Brain microvascular endothelial cell (primary cell): Measurements from ENCODE around the gene IL18R1.

ENCODE experiments used
- DNase-seq: peaks from one replicate; pipeline ENCODE4 v3.0.0-alpha.2; 2020
- H3K27ac ChIP-seq: fragments of 250-450 bp; sonication (Bioruptor Pico); 2 replicates; pipeline ENCODE4 v1.5.1; 2020; ENCODE audit warnings: mild to moderate bottlenecking, moderate library complexity
- H3K27me3 ChIP-seq: fragments of 250-450 bp; sonication (Bioruptor Pico); replicated peaks from 2 replicates; pipeline ENCODE4 v1.5.1; 2020; ENCODE audit warnings: mild to moderate bottlenecking
- H3K36me3 ChIP-seq: fragments of 250-450 bp; sonication (Bioruptor Pico); replicated peaks from 2 replicates; pipeline ENCODE4 v1.5.1; 2020; ENCODE audit warnings: mild to moderate bottlenecking
- H3K4me3 ChIP-seq: 2 replicates; pipeline ENCODE4 v1.5.1; 2011; ENCODE audit warnings: low read depth, mild to moderate bottlenecking, control low read depth, low read length, moderate library complexity
- in situ Hi-C: cut with HindIII; loops from 2 replicates; pipeline ENCODE4 v1.10.0; 2017; ENCODE audit warnings: low sequenced_read_pairs, low pct_ligation_motif_present
- TF ChIP-seq, protein P1 (sequence below): IDR thresholded peaks from 2 replicates; pipeline ENCODE4 v1.5.1; 2011; ENCODE audit warnings: low read depth, mild to moderate bottlenecking, moderate library complexity, low read length, control low read depth, inconsistent platforms; ENCODE audit errors: missing control alignments

Gene IL18R1

DNA sequence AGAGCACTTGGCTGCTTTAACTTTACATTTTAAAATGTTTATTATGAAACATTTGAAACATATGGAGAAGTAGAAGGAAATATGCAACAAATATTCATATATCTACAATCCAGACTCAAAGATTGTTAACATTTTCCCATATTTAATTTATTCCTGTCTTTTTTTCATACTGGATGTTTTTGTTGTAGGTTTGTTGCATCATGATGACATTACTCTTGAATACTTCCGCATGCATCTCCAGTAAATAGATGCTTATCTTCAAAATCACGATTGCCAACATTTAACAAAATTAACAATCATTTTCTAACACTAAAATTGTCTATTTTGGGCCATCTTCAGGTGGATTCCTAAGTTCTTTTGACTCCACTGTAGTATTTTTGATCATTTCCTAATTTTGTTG, 46.3 kb downstream of the IL18R1 start:
- DNase-seq, result no peak
- no peak overlapping the region for H3K4me3 ChIP-seq
- no peaks in the 10 kb centered on the region for H3K27me3 ChIP-seq
- TF ChIP-seq, protein P1, sequence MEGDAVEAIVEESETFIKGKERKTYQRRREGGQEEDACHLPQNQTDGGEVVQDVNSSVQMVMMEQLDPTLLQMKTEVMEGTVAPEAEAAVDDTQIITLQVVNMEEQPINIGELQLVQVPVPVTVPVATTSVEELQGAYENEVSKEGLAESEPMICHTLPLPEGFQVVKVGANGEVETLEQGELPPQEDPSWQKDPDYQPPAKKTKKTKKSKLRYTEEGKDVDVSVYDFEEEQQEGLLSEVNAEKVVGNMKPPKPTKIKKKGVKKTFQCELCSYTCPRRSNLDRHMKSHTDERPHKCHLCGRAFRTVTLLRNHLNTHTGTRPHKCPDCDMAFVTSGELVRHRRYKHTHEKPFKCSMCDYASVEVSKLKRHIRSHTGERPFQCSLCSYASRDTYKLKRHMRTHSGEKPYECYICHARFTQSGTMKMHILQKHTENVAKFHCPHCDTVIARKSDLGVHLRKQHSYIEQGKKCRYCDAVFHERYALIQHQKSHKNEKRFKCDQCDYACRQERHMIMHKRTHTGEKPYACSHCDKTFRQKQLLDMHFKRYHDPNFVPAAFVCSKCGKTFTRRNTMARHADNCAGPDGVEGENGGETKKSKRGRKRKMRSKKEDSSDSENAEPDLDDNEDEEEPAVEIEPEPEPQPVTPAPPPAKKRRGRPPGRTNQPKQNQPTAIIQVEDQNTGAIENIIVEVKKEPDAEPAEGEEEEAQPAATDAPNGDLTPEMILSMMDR, result no peak
- H3K36me3 ChIP-seq, result no peaks in the 10 kb centered on the region
- no peak overlapping the region for H3K27ac ChIP-seq
- in situ Hi-C loops, result no loop called here

DNA sequence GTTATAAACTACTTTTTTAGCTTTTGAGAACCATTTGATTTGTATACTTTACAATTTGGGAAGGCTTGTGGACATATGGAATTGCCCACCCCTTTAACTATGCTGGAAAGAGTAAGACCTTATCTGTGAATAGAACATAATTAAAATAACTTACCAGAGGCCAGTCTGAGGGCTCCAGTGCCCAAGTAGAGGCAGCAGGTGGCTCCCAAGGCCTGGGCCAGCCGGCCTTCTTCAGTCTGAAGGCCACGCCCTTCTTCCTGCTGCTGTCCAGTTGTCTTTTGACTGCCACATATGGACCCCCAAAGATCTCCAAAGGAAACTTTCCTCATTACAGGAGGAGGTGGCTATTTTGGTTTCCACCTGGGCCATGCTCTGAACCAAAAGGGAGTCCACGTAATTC, 55.4 kb downstream of the IL18R1 start:
- TF ChIP-seq, protein P1, result no peak
- no peak for DNase-seq
- no peaks in the 10 kb centered on the region for H3K36me3 ChIP-seq
- no peaks in the 10 kb centered on the region for H3K27me3 ChIP-seq
- in situ Hi-C loops, result no loop called here
- H3K27ac ChIP-seq, result no peak overlapping the region
- H3K4me3 ChIP-seq, result no peak overlapping the region

DNA sequence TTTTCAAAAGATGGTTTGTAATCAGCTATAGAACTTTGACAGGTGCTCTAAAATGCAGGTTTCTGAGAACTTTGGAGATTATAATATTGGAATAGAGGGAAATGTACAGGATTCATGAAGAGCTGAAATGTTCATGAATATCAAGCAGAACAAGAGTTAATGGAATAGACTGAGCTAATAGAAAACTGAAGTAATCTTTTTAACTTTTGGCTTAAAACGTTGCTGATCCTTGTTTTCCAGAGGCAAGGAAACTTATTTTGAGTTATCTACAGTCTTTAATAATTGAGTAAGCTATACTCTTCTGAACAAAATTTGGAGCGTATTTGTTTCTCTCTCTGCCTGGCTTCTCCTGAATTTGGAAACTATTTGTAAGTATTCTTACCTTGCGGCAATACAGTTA, 56.6 kb downstream of the IL18R1 start:
- in situ Hi-C loops, result no loop called here
- TF ChIP-seq, protein P1, result no peak
- Histone ChIP-seq H3K4me3 (no peak overlapping the region), H3K36me3 (no peaks in the 10 kb centered on the region), H3K27me3 (no peaks in the 10 kb centered on the region), H3K27ac (no peak overlapping the region)
- DNase-seq, result no peak

DNA sequence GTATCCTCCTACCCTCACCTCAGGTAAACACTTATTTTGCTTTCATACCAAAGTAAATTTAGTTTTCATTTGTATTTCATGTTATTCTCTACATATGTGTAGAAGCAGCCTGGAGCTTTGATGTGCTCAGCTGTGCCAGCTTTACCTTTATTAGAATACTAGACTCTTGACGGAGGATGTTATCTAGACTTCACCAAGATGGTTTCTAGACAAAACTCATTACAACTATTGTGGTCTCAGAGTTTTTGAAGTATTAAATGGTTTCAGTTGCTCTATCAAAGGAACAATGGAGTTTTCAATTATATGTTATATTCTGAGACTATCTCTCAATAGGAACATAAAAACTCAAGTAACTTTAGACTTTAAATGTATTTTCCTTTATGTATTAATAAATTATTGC, 62.4 kb downstream of the IL18R1 start:
- Histone ChIP-seq H3K27ac (no peak overlapping the region), H3K36me3 (no peaks in the 10 kb centered on the region), H3K27me3 (peaks cover 9% of the 10 kb centered on the region), H3K4me3 (no peak overlapping the region)
- DNase-seq, result no peak
- TF ChIP-seq, protein P1, result no peak
- in situ Hi-C loops, result no loop called here

DNA sequence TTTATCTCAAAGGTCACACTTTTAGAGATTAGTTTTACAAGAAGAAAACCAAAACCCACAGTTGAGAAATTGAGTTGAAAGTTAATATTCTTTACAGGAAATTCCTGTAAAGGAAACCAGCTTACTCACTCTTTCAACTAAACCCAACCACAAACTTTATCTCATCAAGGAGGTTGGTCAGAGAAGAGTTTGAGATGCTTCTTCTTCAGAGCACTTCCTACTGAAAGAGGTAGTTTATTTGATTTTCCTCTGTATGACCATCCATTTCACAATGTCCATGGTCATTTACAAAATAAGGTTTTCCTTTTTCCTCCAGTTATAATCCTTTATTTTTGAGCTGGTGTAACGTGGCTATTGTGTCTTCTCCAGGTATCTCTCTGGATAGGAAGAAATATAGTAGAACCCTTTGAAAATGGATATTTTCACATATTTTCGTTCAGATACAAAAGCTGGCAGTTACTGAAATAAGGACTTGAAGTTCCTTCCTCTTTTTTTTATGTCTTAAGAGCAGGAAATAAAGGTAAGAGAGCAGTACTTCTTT, 62.9 kb downstream of the IL18R1 start:
- TF ChIP-seq, protein P1, result no peak
- in situ Hi-C loops, result no loop called here
- Histone ChIP-seq H3K27ac (no peak overlapping the region), H3K27me3 (peaks cover 9% of the 10 kb centered on the region), H3K4me3 (no peak overlapping the region), H3K36me3 (no peaks in the 10 kb centered on the region)
- DNase-seq, result peak; percentile 7

DNA sequence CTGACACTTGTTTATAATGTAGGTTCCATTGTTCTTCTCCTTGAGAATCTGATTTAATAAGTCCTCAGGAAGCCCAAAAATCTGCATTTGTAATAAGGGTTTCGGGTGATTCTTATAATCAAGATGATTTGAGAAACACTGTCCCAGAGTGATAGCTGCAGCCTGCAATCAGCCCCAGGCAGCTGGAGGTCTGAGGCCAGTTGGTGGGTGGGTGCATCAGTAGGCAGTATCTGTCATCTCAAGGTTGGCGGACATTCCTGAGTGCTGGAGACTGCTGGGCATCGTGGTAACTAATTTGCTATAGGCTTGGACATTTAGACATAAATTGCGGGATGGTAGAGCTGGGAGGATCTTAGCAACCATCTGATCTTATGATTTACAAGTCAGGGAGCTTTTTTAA, 64.7 kb downstream of the IL18R1 start:
- no peak overlapping the region for H3K4me3 ChIP-seq
- TF ChIP-seq, protein P1, result no peak
- DNase-seq, result no peak
- H3K36me3 ChIP-seq, result no peaks in the 10 kb centered on the region
- H3K27ac ChIP-seq, result no peak overlapping the region
- in situ Hi-C loops, result no loop called here
- peaks cover 9% of the 10 kb centered on the region for H3K27me3 ChIP-seq
